A549 (cell line): Measurements from ENCODE around the gene C7.

Source experiments
- CEBPB ChIP-seq, 2 experiments: fragments of >200 bp in 1 of 2; sonication (Bioruptor Twin) in 1 of 2; formaldehyde crosslinking in 1 of 2; IDR thresholded peaks; 2 replicates each; pipeline ENCODE4 v1.6.1; 2012 to 2016
- CHD2 ChIP-seq: fragments of 150-350 bp; IDR thresholded peaks from 2 replicates; pipeline ENCODE4 v1.6.1; 2014; ENCODE audit warnings: low read length; ENCODE audit not compliant: partially characterized antibody
- EP300 ChIP-seq, 2 experiments: fragments of >200 bp; sonication (Bioruptor Twin); formaldehyde crosslinking; IDR thresholded peaks; 2 replicates in 1 of 2; 3 replicates in 1 of 2; pipeline ENCODE4 v1.6.1; 2016 to 2017
- HDAC2 ChIP-seq: fragments of 200-600 bp; sonication (generic); IDR thresholded peaks from 2 replicates; pipeline ENCODE4 v1.6.1; 2016
- HOXA7 ChIP-seq: fragments of 250-450 bp; sonication (Bioruptor Pico); IDR thresholded peaks from 2 replicates; pipeline ENCODE4 v1.5.0; 2020; ENCODE audit warnings: mild to moderate bottlenecking, moderate library complexity
- JUNB ChIP-seq: fragments of >200 bp; sonication (Bioruptor Twin); formaldehyde crosslinking; IDR thresholded peaks from 2 replicates; pipeline ENCODE4 v1.6.1; 2016
- KDM1A ChIP-seq: fragments of 200-600 bp; sonication (generic); IDR thresholded peaks from 2 replicates; pipeline ENCODE4 v1.6.1; 2016; ENCODE audit warnings: low read depth, mild to moderate bottlenecking
- NFE2L2 ChIP-seq: fragments of 150-350 bp; conservative IDR thresholded peaks from 2 replicates; pipeline ENCODE4 v1.6.1; 2014; ENCODE audit warnings: low read length
- POLR2A ChIP-seq: IDR thresholded peaks from 2 replicates; pipeline ENCODE4 v1.6.1; 2012; ENCODE audit warnings: mild to moderate bottlenecking, low read length
- RCOR1 ChIP-seq: fragments of 150-350 bp; IDR thresholded peaks from 2 replicates; pipeline ENCODE4 v1.6.1; 2014; ENCODE audit warnings: antibody characterized with exemption, low read length, low read depth
- TF ChIP-seq, protein P1 (sequence below): fragments of >200 bp; sonication (Bioruptor Twin); formaldehyde crosslinking; IDR thresholded peaks from 3 replicates; pipeline ENCODE4 v1.5.1; 2016
- TF ChIP-seq, protein P2 (sequence below): fragments of 200-600 bp; sonication (generic); IDR thresholded peaks from 2 replicates; pipeline ENCODE4 v1.6.1; 2016; ENCODE audit warnings: antibody characterized with exemption, mild to moderate bottlenecking, moderate library complexity
- TF ChIP-seq, protein P3 (sequence below): fragments of 150-350 bp; IDR thresholded peaks from 2 replicates; pipeline ENCODE4 v1.6.1; 2014; ENCODE audit warnings: low read depth, mild to moderate bottlenecking, low read length
- TF ChIP-seq, protein P4 (sequence below): fragments of >200 bp; sonication (Bioruptor Twin); formaldehyde crosslinking; IDR thresholded peaks from 2 replicates; pipeline ENCODE4 v1.6.1; 2016

DNA sequence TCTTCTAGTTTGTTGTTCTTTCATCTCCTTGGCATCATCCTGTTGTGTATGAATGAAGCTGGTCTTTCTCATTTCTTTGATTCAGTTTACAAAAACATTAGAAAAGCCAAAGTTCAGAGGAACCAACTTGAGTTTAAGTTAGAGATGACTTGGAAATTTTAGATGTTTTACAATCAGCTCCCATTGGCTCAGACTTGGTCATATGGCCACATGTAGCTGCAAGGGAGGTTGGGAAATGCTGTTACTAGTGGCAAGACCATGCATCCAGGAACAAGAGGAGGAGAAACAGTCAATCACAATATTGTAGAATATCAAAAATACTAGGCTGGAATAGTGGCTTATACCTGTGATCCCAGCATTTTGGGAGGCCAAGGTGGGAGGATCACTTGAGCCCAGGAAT lies 48.6 kb upstream of the C7 start:
- TF ChIP-seq KDM1A (no peak), NFE2L2 (no peak), JUNB (no peak), RCOR1 (no peak), POLR2A (no peak), HOXA7 (CRISPR knock-in tag) (no peak), CEBPB (IDR thresholded peaks at IDR 0.05) (no peak), CHD2 (no peak), EP300 (IDR thresholded peaks at IDR 0.05) (no peak), HDAC2 (no peak)
- TF ChIP-seq, protein P1, sequence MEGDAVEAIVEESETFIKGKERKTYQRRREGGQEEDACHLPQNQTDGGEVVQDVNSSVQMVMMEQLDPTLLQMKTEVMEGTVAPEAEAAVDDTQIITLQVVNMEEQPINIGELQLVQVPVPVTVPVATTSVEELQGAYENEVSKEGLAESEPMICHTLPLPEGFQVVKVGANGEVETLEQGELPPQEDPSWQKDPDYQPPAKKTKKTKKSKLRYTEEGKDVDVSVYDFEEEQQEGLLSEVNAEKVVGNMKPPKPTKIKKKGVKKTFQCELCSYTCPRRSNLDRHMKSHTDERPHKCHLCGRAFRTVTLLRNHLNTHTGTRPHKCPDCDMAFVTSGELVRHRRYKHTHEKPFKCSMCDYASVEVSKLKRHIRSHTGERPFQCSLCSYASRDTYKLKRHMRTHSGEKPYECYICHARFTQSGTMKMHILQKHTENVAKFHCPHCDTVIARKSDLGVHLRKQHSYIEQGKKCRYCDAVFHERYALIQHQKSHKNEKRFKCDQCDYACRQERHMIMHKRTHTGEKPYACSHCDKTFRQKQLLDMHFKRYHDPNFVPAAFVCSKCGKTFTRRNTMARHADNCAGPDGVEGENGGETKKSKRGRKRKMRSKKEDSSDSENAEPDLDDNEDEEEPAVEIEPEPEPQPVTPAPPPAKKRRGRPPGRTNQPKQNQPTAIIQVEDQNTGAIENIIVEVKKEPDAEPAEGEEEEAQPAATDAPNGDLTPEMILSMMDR: no peak
- TF ChIP-seq, protein P2, sequence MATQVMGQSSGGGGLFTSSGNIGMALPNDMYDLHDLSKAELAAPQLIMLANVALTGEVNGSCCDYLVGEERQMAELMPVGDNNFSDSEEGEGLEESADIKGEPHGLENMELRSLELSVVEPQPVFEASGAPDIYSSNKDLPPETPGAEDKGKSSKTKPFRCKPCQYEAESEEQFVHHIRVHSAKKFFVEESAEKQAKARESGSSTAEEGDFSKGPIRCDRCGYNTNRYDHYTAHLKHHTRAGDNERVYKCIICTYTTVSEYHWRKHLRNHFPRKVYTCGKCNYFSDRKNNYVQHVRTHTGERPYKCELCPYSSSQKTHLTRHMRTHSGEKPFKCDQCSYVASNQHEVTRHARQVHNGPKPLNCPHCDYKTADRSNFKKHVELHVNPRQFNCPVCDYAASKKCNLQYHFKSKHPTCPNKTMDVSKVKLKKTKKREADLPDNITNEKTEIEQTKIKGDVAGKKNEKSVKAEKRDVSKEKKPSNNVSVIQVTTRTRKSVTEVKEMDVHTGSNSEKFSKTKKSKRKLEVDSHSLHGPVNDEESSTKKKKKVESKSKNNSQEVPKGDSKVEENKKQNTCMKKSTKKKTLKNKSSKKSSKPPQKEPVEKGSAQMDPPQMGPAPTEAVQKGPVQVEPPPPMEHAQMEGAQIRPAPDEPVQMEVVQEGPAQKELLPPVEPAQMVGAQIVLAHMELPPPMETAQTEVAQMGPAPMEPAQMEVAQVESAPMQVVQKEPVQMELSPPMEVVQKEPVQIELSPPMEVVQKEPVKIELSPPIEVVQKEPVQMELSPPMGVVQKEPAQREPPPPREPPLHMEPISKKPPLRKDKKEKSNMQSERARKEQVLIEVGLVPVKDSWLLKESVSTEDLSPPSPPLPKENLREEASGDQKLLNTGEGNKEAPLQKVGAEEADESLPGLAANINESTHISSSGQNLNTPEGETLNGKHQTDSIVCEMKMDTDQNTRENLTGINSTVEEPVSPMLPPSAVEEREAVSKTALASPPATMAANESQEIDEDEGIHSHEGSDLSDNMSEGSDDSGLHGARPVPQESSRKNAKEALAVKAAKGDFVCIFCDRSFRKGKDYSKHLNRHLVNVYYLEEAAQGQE: no peak
- TF ChIP-seq, protein P3, sequence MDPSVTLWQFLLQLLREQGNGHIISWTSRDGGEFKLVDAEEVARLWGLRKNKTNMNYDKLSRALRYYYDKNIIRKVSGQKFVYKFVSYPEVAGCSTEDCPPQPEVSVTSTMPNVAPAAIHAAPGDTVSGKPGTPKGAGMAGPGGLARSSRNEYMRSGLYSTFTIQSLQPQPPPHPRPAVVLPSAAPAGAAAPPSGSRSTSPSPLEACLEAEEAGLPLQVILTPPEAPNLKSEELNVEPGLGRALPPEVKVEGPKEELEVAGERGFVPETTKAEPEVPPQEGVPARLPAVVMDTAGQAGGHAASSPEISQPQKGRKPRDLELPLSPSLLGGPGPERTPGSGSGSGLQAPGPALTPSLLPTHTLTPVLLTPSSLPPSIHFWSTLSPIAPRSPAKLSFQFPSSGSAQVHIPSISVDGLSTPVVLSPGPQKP: no peak
- TF ChIP-seq, protein P4, sequence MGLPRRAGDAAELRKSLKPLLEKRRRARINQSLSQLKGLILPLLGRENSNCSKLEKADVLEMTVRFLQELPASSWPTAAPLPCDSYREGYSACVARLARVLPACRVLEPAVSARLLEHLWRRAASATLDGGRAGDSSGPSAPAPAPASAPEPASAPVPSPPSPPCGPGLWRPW: no peak
